NCI-H128 (cell line): ENCODE results near the gene CABLES1.

Experiments used
- DNase-seq: peaks from one replicate; lab custom pipeline; 2025; ENCODE audit not compliant: unreplicated experiment; lab: John Stamatoyannopoulos, UW

Gene CABLES1

GRCh38 chr18:23165271-23166068 lies 30.2 kb downstream of the CABLES1 start:
- DNase-seq, result no peak

DNA sequence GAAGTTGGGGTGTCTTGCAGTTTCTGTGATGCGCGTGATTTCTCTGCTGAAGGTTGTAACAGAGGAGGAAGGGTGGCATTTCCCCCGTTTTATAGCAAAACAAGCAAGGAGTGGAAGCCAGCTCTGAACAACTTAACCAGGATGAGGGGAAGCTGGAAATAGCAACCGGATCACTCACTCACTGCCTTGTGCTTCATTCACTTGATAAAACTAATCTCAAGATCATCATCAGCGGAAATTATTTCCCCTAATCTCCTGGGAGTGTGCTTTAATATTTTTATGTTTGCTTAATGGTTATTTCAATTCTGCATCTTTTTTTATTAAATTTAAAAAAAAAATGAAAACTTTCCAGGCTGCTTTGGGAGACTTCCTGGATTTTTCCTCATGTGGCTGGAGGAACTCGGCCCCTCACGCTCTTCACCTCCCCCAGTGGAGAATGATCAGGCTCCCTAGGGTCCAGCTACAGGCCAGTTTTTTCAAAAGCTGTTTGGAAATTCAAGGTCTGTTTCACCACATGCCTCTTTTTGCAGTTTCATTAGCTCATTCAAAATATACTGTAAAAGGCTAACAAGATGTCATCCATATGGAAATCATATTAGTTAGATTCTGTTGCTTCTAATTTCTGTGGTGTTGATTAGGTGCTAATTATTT lies 31.7 kb downstream of the CABLES1 start:
- DNase-seq, result no peak

GRCh38 chr18:23169673-23170044 lies 34.4 kb downstream of the CABLES1 start:
- DNase-seq, result no peak

DNA sequence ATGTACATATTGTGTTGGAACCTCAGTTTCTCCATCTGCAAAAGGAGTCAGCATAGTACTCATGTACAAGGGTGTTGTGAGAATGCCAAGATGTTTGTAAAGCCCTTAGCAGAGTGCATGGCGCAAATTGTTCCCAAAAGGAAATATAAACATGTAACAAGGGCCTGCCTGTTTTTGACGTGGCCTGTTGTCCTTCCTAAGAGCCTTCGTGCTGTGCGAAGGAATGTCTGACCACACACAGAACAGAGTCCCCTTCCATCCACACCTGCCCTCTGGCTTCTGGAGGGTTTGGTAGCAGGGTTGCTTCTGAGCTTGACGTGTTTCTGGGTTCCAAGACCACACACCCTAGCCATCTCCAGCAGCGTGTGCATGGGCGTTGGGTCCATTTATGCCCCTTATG lies 34.9 kb downstream of the CABLES1 start:
- DNase-seq, result no peak

DNA sequence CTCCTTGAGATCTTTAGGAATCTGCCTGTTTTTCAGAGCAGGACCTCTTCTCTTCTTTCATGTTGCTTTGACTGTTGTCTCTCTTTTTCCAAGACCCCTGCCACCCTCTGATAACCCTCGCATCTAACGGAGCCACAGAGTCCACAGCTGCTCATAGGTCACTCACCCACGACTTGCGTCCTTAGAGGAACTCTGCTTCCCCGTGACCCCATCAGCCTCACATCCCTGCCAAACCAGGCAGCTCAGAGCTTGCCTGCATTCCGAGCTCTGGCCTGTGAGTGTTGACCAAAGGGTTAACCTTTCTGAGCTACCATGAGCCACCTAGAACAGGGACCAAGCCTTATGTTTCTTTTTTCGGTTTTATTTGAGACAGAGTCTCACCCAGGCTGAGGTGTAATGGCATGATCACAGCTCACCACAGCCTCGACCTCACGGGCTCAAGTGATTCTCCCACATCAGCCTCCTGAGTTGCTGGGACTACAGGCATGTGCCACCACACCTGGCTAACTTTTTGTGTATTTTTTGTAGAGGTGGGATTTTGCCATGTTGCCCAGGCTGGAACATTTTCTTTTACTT lies 36.4 kb downstream of the CABLES1 start:
- no peak for DNase-seq

DNA sequence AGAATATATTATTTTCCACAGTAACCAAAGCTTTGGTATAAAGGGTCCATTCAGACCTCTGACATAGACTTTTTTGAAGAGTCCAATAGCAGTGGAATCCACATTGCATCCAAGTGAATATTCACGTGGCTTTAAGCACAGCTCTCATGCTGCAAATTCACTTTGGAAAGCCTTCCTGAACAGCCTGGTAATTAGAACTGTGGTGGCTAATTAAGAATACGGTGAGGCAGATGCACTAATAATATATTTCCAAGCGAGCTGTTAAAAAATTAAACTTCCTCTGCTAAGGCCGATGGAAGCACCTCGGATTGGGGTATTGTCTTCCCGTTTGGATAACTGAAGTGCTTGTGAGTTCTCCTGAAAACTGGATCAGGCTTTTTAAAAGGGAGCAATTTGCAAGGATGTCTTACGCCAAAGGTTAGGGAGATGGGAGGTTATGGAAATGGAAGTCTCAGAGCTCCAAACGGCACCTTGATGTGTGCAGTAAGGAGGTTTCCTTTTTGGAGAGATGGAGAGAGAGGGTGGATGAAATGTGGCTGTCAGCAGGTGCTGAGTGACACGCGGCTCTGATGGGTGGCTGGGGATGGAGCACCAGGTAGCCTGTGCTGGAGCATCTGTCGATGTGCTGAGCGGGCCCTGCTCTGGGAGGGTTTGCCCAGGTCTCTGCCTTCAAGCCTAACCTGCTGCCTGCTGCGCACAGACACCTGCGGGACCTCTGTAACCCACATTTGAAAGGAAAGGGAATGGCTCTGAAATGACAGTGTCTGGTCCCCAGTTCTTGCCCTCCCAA lies 37.5 kb downstream of the CABLES1 start:
- no peak for DNase-seq

DNA sequence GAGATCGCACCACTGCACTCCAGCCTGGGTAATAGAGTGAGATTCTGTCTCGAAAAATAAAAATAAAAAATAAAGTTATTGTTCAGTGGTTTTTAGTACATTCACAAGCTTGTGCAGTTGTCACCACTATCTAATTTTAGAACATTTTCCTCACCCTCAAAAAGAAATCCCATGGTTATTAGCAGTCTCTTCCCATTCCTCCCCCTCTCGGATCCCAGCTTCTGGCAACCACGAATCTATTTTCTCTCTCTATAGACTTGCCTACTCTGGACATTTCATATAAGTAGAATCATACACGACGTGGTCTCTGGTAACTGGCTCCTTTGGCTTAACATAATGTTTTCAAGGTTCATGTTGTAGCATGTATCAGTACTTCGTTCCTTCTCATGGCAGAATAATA lies 38.6 kb downstream of the CABLES1 start:
- DNase-seq, result no peak

DNA sequence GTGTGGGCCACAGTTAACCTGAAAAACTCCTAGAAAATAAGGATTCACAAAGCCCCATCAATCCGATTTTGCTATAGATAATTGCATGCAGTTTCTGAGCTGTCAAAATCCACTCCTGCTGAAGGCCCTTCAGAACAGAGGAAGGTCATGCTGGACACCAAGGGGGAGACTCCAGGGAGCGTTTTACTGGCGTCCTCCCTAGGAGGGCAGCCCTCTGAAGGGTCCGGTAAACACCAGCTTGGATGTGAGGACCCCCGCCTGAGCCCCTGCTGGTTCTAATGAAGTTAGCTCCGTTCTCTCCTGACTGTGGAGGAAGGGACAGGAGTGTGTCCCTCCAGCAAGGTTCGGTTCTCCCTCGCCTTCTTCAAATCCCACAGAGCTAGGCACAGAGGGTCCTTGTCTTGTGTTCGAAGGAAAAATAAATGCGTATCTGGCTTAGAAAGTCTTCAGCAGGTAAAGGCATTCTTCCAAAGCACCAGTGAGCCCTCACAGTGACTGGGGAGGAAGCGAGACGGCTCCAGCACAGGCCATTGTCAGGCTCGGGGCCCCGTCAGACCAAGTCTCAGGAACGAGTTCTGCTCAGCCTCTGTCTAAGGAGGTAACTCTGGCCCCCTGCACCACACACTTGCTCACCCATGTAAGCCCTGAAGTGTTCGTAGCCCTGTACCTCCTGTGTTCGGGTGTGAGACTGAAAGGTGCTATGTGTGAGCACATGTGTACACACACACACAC lies 41.6 kb downstream of the CABLES1 start:
- no peak for DNase-seq

GRCh38 chr18:23177433-23178072 lies 42.3 kb downstream of the CABLES1 start:
- no peak for DNase-seq

DNA sequence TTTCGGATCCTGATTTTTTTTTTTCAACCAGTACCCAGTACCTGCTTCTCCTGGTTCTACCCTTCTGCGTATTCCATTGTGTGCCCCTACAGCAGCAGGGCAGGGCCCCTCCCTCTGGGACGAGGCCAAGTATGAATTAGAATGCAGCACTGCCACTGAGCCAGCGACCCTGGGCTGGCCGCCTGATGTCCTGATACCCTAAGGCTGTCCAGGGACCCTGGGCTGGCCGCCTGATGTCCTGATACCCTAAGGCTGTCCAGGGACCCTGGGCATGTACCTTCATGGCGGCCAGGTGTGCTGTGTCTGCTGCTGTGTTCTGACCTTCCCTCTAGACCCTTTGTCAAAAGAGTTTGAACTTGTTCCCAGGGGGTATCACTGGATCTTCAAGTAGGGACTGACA lies 42.9 kb downstream of the CABLES1 start:
- DNase-seq, result no peak

- no peak for DNase-seq
Measured at GRCh38 chr18:23178661-23179081, 43.4 kb downstream of the CABLES1 start.

GRCh38 chr18:23179416-23179815 lies 44.1 kb downstream of the CABLES1 start:
- no peak for DNase-seq

GRCh38 chr18:23181547-23181946 lies 46.3 kb downstream of the CABLES1 start:
- DNase-seq, result no peak

- no peak for DNase-seq
Measured at GRCh38 chr18:23182606-23183005, 47.3 kb downstream of the CABLES1 start.

DNA sequence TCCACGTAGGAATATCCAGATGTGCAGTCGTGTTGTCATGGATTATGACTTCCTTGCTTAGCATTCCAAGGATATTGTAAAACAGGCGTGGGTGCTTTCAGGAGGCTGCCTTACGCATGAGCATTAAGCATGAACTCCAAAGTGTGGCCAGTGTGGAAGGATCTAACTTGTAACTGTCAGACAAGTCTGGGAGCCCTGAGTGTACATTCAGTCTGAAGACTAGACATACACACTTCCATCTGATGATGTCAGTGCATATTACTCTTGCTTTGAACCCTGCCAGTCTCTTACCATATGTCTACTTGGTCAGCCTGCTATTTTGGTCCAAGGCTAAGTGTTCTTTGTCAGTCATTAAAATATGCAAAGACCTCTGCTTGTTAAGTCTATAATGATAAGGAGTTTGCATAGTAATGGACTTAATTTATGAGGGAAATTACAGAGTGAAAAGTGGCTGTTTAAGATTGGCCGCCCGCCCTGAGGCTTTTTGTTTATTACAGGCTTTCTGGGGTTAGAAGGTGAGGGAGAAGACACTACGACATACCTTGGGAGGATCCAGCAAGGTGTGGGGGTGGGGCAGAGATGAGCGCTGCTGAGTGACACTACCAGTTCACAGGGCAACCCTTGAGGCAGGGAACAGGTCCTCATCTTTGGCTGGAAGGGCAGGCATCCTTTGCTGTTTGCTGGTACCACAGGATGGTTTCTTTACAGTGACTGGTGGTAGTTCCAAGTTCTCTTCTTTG lies 48.3 kb downstream of the CABLES1 start:
- no peak for DNase-seq

- no peak for DNase-seq
Measured at GRCh38 chr18:23186781-23187180, 51.5 kb downstream of the CABLES1 start.

- DNase-seq, result no peak
Measured at GRCh38 chr18:23188068-23188760, 52.9 kb downstream of the CABLES1 start.

- DNase-seq, result no peak
Measured at GRCh38 chr18:23189099-23189498, 53.8 kb downstream of the CABLES1 start.
